BLaER1 (cell line): ENCODE measurements around the gene ST3GAL2.

ENCODE experiments used
- H3K27ac ChIP-seq: shearing (Covaris generic); formaldehyde crosslinking; 2 replicates; pipeline ENCODE4 v1.8.1; 2022
- H3K27me3 ChIP-seq: shearing (Covaris generic); formaldehyde crosslinking; 2 replicates; pipeline ENCODE4 v1.8.1; 2022
- H3K36me3 ChIP-seq: shearing (Covaris generic); formaldehyde crosslinking; 2 replicates; pipeline ENCODE4 v1.8.1; 2022
- H3K4me1 ChIP-seq: shearing (Covaris generic); formaldehyde crosslinking; 2 replicates; pipeline ENCODE4 v1.8.1; 2022
- H3K4me2 ChIP-seq: shearing (Covaris generic); formaldehyde crosslinking; 2 replicates; pipeline ENCODE4 v1.8.1; 2022
- H3K4me3 ChIP-seq: shearing (Covaris generic); formaldehyde crosslinking; 2 replicates; pipeline ENCODE4 v1.8.1; 2022
- H3K9ac ChIP-seq: shearing (Covaris generic); formaldehyde crosslinking; 2 replicates; pipeline ENCODE4 v1.8.1; 2022
- H3K9me3 ChIP-seq: shearing (Covaris generic); formaldehyde crosslinking; 2 replicates; pipeline ENCODE4 v1.8.1; 2022
- H4K20me1 ChIP-seq: shearing (Covaris generic); formaldehyde crosslinking; 2 replicates; pipeline ENCODE4 v1.8.1; 2022
- Cebpa-rat ChIP-seq: shearing (Covaris generic); IDR thresholded peaks from 2 replicates; pipeline ENCODE4 v1.8.1; 2022

The ST3GAL2 gene

GRCh38 chr16:70438969-70439862, at the start of gene ST3GAL2:
ST3GAL2 (minus strand) TSS chr16:70439100; CDS start chr16:70398530, 40,570 bp downstream.
- peak within 1 kb of the TSS; percentile 90 for H3K4me3 ChIP-seq
- H3K4me2 ChIP-seq: peak within 1 kb of the TSS; percentile 99
- H3K4me1 ChIP-seq: peaks cover 47% of the 10 kb centered on the region
- no peaks in the 10 kb centered on the region for H3K27me3 ChIP-seq
- no peaks in the 10 kb centered on the region for H3K9me3 ChIP-seq
- H3K9ac ChIP-seq: peak within 1 kb of the TSS; percentile 87
- TF ChIP-seq Cebpa-rat: no peak
- H3K36me3 ChIP-seq: peaks cover 10% of the 10 kb centered on the region; the same call in 1 of the 2 replicates
- H4K20me1 ChIP-seq: peaks cover 28% of the 10 kb centered on the region; the same call in 1 of the 2 replicates
- H3K27ac ChIP-seq: peak within 1 kb of the TSS; percentile 89

GRCh38 chr16:70484867-70485266, 46.0 kb upstream of the ST3GAL2 start:
- Histone ChIP-seq H3K4me1 (peaks cover 18% of the 10 kb centered on the region), H3K9me3 (no peaks in the 10 kb centered on the region), H3K27ac (no peak overlapping the region), H3K9ac (no peak overlapping the region), H4K20me1 (no peaks in the 10 kb centered on the region), H3K4me3 (no peak overlapping the region), H3K36me3 (peaks cover 74% of the 10 kb centered on the region), H3K27me3 (no peaks in the 10 kb centered on the region), H3K4me2 (no peak overlapping the region)
- no peak for TF ChIP-seq Cebpa-rat

GRCh38 chr16:70483426-70483825, 44.5 kb upstream of the ST3GAL2 start:
- Histone ChIP-seq H3K4me3 (no peak overlapping the region), H3K4me2 (peak overlapping the region; percentile 39), H3K9ac (no peak overlapping the region), H3K36me3 (peaks cover 79% of the 10 kb centered on the region), H3K27me3 (no peaks in the 10 kb centered on the region), H3K9me3 (no peaks in the 10 kb centered on the region), H3K4me1 (peaks cover 17% of the 10 kb centered on the region), H3K27ac (peak overlapping the region; percentile 43; the same call in 1 of the 2 replicates), H4K20me1 (no peaks in the 10 kb centered on the region)
- no peak for TF ChIP-seq Cebpa-rat

GRCh38 chr16:70482624-70483023, 43.7 kb upstream of the ST3GAL2 start:
- H3K36me3 ChIP-seq: peaks cover 79% of the 10 kb centered on the region
- 0 out of 2 replicates have a peak overlapping the region, but pooled peaks have one; percentile 55 for H3K27ac ChIP-seq
- no peak overlapping the region for H3K9ac ChIP-seq
- TF ChIP-seq Cebpa-rat: no peak
- H3K9me3 ChIP-seq: no peaks in the 10 kb centered on the region
- H3K27me3 ChIP-seq: no peaks in the 10 kb centered on the region
- no peak overlapping the region for H3K4me3 ChIP-seq
- no peaks in the 10 kb centered on the region for H4K20me1 ChIP-seq
- H3K4me2 ChIP-seq: no peak overlapping the region
- peaks cover 17% of the 10 kb centered on the region for H3K4me1 ChIP-seq

- Histone ChIP-seq H3K27ac (0 out of 2 replicates have a peak overlapping the region, but pooled peaks have one; percentile 55), H3K4me2 (no peak overlapping the region)
Measured at GRCh38 chr16:70481929-70482536, 43.1 kb upstream of the ST3GAL2 start.

GRCh38 chr16:70480127-70481105, 41.5 kb upstream of the ST3GAL2 start:
- Histone ChIP-seq H3K27me3 (no peaks in the 10 kb centered on the region), H3K9ac (no peak overlapping the region), H3K27ac (no peak overlapping the region), H4K20me1 (no peaks in the 10 kb centered on the region), H3K4me3 (no peak overlapping the region), H3K36me3 (peaks cover 66% of the 10 kb centered on the region), H3K9me3 (no peaks in the 10 kb centered on the region), H3K4me1 (peaks cover 17% of the 10 kb centered on the region), H3K4me2 (no peak overlapping the region)
- TF ChIP-seq Cebpa-rat: no peak

More at GRCh38 chr16:70481929-70482536, 43.1 kb upstream of the ST3GAL2 start:
- no peak overlapping the region for H3K4me3 ChIP-seq
- peaks cover 17% of the 10 kb centered on the region for H3K4me1 ChIP-seq
- TF ChIP-seq Cebpa-rat: no peak
- H3K9ac ChIP-seq: no peak overlapping the region
- no peaks in the 10 kb centered on the region for H3K27me3 ChIP-seq
- H3K9me3 ChIP-seq: no peaks in the 10 kb centered on the region
- no peaks in the 10 kb centered on the region for H4K20me1 ChIP-seq
- H3K36me3 ChIP-seq: peaks cover 77% of the 10 kb centered on the region

- Histone ChIP-seq H3K4me1 (peaks cover 16% of the 10 kb centered on the region), H3K4me2 (no peak overlapping the region), H3K36me3 (peaks cover 72% of the 10 kb centered on the region), H3K4me3 (no peak overlapping the region), H3K9ac (no peak overlapping the region), H3K9me3 (no peaks in the 10 kb centered on the region), H3K27me3 (no peaks in the 10 kb centered on the region), H3K27ac (no peak overlapping the region), H4K20me1 (no peaks in the 10 kb centered on the region)
- no peak for TF ChIP-seq Cebpa-rat
Measured at GRCh38 chr16:70478912-70479341, 40.0 kb upstream of the ST3GAL2 start.

GRCh38 chr16:70478169-70478568, 39.3 kb upstream of the ST3GAL2 start:
- Histone ChIP-seq H3K9me3 (no peaks in the 10 kb centered on the region), H3K4me2 (no peak overlapping the region), H3K27ac (no peak overlapping the region), H3K9ac (no peak overlapping the region), H3K4me1 (peaks cover 16% of the 10 kb centered on the region), H4K20me1 (peaks cover 2% of the 10 kb centered on the region), H3K4me3 (no peak overlapping the region), H3K27me3 (no peaks in the 10 kb centered on the region), H3K36me3 (peaks cover 72% of the 10 kb centered on the region)
- no peak for TF ChIP-seq Cebpa-rat
